HG02943 (cell line): Measurements from ENCODE around the gene AGAP2.

Experiments
- ATAC-seq: cut with Tn5 transposase; IDR thresholded peaks from one replicate; pipeline ENCODE4 v1.9.1; 2021; ENCODE audit warnings: mild to moderate bottlenecking, low read depth, moderate library complexity; ENCODE audit not compliant: unreplicated experiment

AGAP2 gene

DNA sequence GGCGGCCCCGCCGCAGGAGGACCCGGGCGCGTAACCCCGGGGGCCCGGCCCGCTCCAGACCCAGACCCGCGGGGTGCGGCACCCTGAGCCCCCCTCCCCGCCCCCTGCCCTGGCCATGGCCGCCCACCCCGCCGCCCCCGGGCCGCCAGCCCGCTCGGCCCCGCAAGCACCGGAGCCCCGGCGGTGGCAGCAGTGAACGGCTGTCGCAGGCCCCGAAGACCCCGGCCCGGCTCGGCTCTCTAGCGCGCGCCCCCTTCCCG is 16.6 kb upstream of the AGAP2 start:
- no peak for ATAC-seq

DNA sequence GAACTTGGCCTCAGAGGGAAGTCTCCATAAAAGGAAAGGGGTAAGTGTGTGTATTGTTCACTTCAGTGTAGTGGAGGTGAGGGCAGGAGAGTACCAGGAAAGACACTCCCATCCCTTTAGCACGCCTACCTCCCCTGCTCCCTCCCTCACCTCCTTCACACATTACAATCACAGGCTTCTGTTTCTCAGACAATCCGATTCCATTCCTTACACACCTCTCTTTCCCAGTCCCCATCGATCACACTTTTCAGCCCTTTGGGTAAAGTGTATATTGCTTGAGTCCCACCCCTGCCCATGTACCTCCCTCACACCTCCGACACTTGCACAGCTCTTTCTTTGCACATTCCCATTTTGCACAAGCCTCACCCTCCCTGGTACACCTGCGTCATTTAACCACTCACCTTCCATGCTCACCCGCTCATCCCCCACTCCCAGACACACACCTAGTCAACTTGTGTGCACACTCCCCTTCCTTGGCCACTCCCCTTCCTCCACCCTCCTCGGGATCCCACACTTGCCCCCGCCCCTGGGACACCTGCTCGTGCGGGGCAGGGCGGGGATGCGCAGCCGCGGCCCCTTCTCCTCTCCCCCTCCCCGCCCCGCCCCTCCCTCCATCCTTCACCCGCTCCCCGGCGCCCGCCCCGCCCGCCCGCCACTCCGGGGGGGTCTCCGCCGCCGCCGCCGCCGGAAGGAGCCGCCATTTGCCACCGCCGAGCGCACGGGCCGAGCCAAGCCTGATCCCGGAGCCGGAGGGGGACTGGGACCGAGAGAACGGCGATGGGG is 16.1 kb upstream of the AGAP2 start, which contains the start of gene MARCHF9:
MARCHF9 (plus strand) TSS at position 693 of the 783 bp plus-strand sequence. CDS start 426 bp downstream, outside the sequence.
- no peak for ATAC-seq

DNA sequence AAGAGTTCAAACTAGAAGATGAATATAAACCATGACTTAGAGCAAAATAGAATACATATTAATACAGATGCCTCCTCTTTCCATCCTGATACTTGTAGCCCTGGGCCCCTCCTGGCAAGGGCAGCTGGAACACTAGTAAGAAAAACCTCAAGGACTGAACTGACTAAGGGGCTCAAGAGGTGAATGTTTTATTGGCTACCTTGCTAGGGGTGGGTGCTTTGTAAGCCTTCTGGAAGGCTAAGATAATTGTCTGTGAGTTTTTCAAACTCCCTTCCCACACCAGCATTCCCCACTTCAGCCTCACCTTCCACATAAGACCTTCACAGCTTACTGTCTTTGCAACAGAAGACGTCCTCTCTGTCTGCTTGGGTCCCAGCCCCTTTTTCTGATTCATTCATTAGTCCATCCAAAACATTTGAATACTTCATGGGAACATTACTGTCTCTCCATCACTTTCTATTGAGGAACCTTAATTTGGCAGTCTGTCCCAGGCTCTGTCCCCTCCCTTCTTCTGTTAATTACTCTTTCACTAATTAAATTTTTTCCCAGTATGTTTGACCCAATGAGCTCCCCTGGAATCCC is 15.3 kb upstream of the AGAP2 start:
- no peak for ATAC-seq

DNA sequence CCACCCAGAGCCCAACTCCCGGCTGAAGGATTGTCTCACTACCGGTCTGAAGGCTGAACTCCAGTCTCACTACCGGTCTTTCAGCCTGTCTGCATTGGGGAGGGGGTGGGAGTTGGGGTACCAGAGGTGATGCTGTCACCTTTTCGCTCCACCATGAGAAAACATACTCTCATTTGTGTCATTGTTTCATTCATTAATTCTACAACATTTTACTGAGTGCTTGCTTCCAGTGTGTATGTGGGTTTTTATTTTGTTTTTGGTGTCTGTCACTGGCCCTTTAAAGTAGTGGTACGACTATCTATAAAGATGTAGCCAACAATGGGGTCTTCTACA is 14.1 kb upstream of the AGAP2 start:
- ATAC-seq: no peak

DNA sequence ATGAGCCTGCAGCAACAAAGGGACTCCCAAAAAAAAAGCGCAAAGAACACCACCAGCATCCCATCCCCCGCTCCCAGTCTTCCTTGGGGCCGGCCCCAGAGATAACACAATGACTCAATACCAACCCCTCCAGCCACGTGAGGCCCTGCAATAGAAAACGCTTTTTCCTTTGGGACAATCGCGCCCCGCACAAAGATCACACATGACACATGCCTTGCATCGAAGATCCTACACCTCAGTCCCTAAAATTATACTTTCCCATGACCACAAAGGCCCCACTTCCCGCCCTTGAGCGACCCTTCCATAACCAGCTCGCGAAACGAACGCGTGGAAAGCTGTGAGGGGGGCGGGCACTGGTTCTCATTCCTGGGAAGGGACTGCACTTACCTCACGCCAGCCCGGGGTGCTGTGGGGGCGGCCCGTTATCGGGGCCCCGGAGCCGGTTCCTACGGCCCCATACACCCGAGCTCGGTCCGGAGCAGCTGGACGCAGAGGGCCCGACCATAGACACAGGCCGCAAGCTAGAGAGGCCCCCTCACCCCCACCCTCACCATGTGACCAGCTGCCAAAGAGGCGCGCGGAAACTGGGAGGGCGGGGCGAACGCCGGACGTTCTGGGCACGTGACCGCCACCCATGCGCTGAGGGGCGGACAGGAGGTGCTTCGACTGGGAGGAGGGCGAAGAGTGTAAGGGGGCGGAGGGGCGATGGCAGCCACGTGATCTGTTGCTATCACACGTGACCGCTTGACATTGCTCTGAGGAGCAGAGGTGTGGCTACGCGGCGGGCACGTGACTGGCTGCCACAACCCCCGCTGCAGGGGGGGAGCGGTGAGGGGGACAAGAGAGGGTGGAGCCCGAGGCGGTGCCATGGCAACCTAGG is 13.5 kb upstream of the AGAP2 start, which contains the start of gene CDK4:
CDK4 (minus strand) TSS at position 523 of the 880 bp plus-strand sequence. CDS start 593 bp downstream, outside the sequence.
- ATAC-seq: peak; percentile 73

DNA sequence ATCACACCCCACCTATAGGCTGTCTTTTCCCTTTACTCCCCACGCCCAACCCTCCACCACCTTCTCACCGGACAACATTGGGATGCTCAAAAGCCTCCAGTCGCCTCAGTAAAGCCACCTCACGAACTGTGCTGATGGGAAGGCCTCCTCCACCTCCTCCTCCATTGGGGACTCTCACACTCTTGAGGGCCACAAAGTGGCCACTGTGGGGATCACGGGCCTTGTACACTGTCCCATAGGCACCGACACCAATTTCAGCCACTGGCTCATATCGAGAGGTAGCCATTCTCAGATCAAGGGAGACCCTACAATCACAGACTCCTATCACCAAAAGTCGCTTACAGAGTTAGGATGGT is 12.9 kb upstream of the AGAP2 start:
- no peak for ATAC-seq

DNA sequence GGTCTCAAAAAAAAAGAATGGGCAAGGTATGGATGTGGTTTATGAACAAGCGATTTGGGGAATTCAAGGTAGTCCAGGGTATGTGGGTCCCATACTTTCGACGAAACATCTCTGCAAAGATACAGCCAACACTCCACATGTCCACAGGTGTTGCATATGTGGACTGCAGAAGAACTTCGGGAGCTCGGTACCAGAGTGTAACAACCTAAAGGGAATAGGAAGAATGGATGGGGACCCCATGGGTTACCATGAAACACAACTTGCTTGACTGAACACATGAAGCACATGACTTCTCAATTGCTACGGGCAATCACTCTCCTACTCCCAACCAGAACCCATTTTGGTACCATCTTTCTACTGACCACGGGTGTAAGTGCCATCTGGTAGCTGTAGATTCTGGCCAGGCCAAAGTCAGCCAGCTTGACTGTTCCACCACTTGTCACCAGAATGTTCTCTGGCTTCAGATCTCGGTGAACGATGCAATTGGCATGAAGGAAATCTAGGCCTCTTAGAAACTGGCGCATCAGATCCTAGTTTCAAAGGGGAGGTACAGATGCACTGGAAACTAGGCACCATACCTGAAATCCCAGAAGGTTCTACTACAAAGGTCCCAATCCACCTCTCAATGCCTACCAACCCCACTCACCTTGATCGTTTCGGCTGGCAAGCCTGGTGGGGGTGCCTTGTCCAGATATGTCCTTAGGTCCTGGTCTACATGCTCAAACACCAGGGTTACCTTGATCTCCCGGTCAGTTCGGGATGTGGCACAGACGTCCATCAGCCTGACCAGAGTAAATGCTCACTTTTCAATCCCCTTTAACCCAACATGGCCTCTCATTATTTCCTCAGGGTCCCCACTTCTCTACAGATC is 12.3 kb upstream of the AGAP2 start:
- ATAC-seq: no peak

DNA sequence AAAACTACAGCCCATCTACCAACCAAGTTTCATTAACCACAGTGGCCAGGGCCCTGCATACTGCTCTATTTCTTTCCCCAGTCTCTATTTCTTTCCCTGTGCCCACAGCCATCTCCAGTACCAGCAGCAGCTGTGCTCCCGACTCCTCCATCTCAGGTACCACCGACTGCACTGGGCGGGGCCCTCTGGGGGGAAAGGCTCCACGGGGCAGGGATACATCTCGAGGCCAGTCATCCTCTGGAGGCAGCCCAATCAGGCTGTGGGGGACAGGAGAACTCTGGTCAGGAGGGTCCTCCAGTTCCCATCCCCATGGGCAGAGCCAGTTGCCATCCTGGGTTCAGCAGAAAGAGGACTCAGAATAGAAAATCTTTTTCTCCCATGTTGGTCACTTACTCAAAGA is 10.5 kb upstream of the AGAP2 start:
- ATAC-seq: no peak

DNA sequence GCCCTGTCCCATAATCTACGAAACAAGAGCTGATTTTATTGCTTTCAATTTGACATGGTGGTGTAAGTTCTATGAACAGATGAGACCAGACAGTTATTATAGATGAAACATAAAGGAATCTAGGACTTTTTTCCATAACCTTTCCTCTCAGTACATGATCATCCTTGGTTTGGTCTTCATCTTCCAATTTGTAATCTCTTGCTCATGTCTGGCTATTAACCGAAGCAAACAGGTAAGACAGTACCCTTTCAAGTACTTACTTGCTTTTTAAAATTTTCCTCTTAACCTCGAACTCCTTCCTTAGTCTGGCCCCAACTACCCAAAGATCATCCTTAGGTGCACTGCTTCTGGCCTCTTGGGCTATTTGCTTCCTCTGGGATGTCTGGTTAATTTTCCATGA is 7.5 kb upstream of the AGAP2 start:
- ATAC-seq: no peak

DNA sequence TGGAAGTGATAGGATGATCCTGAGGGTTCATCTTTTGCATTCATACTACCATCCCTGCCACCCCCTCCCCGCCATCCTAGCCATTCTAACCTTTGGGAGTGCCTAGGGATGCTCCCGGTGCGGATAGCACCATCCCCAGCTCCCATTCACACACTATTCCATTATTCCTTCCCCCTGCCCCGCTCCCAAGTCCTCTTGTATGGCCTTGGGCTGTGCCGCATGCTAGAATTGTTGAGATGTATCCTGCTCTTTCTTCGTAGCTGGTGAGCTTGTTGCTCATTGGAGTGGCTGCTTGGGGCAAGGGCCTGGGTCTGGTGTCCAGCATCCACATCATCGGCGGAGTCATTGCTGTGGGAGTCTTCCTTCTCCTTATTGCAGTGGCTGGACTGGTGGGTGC is 6.9 kb upstream of the AGAP2 start:
- ATAC-seq: no peak

DNA sequence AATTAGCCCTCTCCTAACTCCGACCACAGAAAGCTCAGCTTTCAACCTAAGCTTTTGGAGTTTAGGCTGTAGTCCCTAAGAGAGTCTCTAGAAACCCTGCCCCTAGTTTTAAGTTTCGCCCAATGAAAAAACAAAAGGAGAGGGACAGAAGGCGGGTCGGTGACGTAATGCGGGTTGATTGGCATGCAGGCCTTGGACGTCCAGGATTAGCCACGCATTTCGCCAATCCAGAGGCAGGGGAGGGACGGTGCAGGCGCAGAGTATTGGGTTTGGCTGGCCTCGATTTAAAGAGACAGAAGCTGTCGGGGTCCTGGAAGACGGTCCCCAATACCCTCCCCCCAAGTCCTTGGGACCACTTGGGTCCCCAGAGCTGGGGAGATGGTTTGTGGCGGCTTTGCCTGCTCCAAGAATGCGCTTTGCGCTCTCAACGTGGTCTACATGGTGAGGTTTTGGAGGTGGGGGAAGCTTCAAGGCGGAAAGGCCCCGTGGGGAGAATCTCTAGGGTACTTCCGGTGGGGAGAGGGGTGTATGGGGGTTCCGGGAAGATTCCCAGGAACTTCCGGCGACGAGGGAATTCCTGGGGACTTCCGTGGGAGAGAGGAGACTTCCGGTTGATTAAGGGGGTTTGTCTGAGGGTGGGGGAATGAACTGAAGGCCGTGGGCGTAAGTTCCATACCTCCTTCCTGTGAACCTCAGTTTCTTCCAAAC is 6.4 kb upstream of the AGAP2 start, which contains the start of gene TSPAN31:
TSPAN31 (plus strand) TSS at position 263 of the 708 bp plus-strand sequence; CDS start at position 379, 116 bp downstream.
- ATAC-seq: peak; percentile 86

DNA sequence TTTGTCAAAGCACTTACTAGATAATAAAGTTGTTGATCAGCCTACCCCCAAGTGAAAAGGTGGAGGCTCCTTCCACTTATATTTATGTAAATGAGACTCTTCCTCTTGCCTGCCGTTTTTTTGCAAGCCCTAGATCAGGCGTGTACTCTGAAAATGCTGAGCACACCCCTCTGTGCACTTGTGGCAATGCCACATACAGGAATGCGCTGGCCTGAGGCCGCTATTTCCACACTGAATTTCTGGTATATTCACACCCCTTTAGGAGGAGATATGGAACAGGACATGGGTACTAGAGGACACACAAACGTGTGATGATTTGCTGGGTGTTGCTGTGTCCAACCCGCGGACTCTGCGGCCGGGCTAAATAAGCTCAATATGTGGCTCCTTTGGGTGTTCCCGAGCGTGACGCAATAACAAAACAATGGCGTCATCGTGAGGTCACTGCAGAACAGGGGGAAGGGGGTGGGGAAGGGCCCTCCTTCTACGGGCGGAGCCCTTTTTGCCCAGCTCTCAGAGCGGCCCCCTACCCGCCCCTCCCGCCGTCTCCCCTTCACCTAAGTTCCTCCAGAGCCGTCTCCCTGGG is 5.7 kb upstream of the AGAP2 start:
- peak; percentile 29 for ATAC-seq

DNA sequence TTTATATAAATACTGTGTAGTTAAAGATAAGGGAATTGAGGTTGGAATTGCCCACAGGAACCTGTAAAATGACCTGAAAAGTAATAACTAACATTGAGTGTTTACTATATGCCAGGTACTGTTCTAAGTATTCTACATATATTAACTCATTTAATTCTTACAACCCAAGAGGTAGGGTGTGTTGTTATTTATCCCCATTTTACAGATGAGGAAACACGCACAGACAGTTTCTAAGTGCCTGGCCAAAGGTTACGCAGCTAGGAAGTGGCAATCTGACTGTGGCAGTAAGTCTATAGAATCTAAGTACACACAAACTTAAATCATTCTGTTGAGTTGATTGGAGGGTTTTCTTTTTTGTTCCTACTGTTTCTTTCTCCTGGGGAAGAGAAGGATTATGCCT is 5.2 kb upstream of the AGAP2 start:
- ATAC-seq: no peak

DNA sequence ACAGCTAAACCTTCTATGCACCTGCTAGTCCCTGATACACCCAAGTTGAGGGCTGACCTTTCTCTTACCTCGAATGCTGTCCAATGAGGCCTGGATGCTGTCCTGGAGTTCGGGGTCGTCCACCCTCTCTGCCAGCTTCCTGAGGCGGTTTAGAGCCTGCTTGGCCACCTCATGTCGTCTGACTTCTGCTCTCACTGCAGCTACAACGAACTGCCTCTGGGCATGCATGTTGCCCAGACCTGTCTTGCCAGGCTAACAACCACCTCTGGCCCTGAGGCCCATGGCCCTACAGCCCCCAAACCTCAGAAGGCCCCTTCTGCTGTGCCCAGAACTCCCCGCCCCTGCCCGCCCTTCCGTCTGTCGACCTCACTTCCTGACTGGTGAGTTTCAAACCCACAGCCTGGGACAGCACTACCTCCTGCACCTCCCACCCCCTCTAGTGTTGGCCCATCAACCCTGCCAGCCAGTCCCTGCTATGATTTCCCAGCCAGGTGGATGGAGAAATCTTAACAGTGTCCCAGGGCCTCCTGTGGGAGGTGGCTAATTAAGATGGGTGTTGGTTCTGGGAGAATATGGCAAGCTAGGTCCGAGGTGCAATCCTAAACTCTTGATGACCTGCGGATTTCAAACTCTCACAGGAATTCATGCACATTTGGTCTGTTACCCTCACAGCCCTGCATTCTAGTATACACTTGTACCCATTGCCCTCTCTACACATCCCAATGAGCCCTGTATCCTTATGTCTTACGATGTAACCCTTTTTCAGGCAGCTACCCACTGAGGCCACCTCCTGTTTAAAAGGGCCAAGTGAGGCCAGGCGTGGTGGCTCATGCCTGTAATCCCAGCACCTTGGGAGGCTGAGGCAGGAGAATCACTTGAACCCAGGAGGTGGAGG is 3.5 kb upstream of the AGAP2 start:
- ATAC-seq: peak; percentile 56

DNA sequence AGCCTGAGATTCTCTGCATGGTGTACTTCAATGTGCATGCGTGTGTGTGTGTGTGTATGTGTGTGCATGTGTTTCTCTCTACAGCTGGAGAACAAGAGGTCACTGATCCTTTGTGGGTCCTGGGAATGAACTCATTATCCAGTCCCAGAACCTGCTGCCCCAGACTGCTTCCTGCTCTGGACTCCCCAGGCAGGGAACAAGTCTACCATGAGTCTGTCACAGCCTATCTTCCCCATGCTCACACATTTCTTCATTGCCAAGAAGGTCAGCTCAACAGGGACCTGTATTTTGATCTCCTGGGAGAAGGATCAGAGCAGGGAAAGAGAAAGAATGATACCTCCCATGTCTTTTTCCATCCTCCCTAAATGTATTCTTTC is 2.9 kb upstream of the AGAP2 start:
- no peak for ATAC-seq

DNA sequence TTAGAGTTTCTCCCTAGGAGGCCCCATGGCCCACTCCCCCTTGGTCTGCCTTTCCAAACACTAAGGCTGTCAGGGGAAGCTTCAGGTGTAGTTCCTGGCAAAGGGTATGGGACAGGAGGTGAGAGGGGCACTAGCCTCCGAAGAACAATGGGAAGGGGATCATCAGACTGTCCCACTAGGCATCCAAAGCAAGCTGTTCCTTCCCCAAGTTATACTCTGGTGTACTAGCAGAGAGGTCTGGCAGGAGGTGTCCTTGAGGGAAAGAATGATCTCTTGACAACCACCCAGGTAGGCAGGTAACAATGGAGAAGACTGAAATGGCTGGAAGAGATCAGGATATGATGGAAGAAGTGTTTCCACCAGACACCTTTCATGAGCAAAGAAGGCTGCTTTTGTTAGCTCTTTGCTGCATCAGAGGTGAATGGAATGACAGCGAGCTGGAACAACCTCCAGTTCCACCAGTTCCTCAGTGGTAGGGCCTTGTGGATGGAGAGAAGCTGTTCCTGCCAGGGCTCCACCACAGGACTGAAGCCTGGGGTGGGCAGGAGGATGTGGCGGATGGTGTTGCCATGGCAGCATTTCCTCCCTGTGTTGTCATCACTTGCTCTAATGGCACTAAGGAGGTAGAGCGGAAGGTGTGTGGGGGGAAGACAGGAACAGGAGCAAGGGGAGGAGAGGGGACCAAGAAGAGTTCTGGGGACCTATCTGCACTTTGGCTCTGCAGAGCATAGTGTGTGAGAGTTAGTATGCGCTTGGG is 2.3 kb upstream of the AGAP2 start:
- no peak for ATAC-seq

DNA sequence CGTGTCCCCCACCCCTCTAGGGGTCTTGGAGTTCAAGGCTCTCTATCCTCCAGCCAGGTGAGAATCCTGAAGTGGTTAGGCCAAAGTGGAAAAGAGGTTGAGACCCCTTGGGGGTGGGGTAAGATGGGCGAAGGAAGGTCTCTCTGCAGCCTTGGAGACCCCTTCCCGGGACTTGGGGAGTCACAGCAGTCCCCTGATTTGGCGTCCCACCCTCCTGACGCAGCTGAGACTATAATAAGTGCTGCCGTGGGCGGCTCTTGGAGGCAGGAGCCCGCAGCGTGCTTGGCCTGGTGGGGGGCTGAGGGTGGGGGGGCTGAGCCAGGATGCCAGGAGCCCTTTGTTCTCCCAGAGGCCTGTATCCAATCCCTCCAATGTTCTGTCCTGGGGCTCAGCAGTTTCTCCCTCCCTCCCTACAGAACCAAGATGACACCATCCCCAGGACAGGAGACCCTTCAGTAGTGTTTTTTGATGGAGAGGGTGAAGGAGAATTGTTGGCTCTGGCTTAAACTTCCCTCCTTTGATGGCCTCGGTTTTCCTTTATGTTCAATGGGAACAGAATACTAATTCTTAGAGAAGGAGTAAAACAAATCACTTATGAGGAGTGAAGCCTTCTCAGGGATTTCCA is 1.5 kb upstream of the AGAP2 start:
- no peak for ATAC-seq
